Activated CD8-positive, alpha-beta T cell treated with anti-CD3 and anti-CD28 coated beads for 36 hours (primary cell): Measurements from ENCODE around the gene NFS1. TPM values are rescaled to one million over a fixed set of nuclear protein-coding genes. Genes with fewer than 3 reads are reported as not detected.

Source experiments
- ATAC-seq: fragments of 200-7000 bp; cut with Tn5 transposase; one replicate; pipeline ENCODE4 v1.10.0; 2021; ENCODE audit warnings: mild to moderate bottlenecking, moderate library complexity
- CTCF ChIA-PET: fragments of 350-600 bp; sonication (Branson Sonifier 250); formaldehyde crosslinking; loops from one replicate; lab custom pipeline; 2021; ENCODE audit warnings: antibody characterized with exemption; lab: Charles Lee
- POLR2A ChIA-PET: fragments of 350-600 bp; sonication (Branson Sonifier 250); formaldehyde crosslinking; loops from one replicate; lab custom pipeline; 2021; ENCODE audit warnings: antibody characterized with exemption; lab: Charles Lee
- DNase-seq: peaks from one replicate; pipeline ENCODE4 v3.0.0-alpha.2; 2020
- H3K27ac Mint-ChIP-seq: one replicate; pipeline ENCODE4 v1.8.0; 2021; ENCODE audit warnings: mild to moderate bottlenecking, mixed read lengths
- H3K27me3 Mint-ChIP-seq: one replicate; pipeline ENCODE4 v1.8.0; 2021; ENCODE audit warnings: mixed read lengths
- H3K36me3 Mint-ChIP-seq: one replicate; pipeline ENCODE4 v1.8.0; 2021; ENCODE audit warnings: low read depth, mixed read lengths
- H3K4me1 Mint-ChIP-seq: one replicate; pipeline ENCODE4 v1.8.0; 2021; ENCODE audit warnings: low read depth, mixed read lengths
- H3K4me3 Mint-ChIP-seq: one replicate; pipeline ENCODE4 v1.8.0; 2021; ENCODE audit warnings: mild to moderate bottlenecking, moderate library complexity, mixed read lengths
- H3K9me3 Mint-ChIP-seq: one replicate; pipeline ENCODE4 v1.8.0; 2021; ENCODE audit warnings: mixed read lengths
- intact Hi-C: fragments of 100-400 bp; cut with micrococcal nuclease; formaldehyde crosslinking; loops from one replicate; pipeline ENCODE4 v1.10.0; 2022
- total RNA-seq, 2 experiments: library from RNA; stranded (reverse); gene quantifications; one replicate each; pipeline ENCODE4 v1.2.3, GENCODE V29; 2021
- TF ChIP-seq, protein P1 (sequence below): fragments of 200-600 bp; IDR thresholded peaks from one replicate; pipeline ENCODE4 v1.8.0; 2022; ENCODE audit warnings: antibody characterized with exemption, mild to moderate bottlenecking

Gene NFS1
- total RNA-seq, 2 experiments from 2014 or later = 39.7 to 40.8 TPM

DNA sequence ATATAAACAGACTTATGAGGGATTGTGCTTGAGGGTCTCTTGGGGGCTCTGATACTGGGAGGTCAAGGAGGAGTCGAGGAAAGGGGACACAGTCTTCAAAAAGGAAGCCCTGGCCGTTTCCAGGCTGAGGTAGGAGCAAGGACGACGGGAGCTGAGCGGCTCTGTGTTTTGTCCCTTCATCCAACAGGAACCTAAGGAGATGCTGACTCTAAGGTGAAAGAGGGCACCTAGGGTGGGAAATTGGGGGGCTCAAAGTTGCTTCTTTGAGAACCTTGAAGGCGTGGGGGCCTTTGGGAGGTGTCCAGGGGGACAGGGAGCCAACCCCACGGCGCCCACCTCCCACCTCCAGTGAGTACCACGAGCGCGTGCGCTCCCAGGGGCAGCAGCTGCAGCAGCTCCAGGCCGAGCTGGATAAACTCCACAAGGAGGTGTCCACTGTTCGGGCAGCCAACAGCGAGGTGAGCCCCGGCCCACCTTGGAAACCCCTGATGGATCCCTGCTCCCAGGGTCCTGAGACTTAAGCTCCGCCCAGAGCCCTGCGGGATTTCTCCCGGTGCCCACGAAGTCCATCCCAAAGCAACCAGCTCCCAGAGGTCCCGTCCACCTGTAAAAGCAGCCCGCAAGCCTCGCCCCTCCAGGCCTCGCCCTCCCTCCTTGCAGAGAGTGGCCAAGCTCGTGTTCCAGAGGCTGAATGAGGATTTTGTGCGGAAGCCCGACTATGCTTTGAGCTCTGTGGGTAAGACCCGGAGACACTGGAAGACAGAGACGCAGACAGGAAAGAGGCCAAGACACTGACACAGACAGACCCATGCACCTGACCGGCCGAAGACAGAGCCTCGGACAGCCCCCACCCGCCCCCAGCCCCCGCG lies 80.7 kb downstream of the NFS1 start:
- peak overlapping the region; percentile 89 for H3K4me3 Mint-ChIP-seq
- TF ChIP-seq, protein P1, sequence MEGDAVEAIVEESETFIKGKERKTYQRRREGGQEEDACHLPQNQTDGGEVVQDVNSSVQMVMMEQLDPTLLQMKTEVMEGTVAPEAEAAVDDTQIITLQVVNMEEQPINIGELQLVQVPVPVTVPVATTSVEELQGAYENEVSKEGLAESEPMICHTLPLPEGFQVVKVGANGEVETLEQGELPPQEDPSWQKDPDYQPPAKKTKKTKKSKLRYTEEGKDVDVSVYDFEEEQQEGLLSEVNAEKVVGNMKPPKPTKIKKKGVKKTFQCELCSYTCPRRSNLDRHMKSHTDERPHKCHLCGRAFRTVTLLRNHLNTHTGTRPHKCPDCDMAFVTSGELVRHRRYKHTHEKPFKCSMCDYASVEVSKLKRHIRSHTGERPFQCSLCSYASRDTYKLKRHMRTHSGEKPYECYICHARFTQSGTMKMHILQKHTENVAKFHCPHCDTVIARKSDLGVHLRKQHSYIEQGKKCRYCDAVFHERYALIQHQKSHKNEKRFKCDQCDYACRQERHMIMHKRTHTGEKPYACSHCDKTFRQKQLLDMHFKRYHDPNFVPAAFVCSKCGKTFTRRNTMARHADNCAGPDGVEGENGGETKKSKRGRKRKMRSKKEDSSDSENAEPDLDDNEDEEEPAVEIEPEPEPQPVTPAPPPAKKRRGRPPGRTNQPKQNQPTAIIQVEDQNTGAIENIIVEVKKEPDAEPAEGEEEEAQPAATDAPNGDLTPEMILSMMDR = no peak
- peak; percentile 33 for DNase-seq

More for the DNA sequence above, 80.7 kb downstream of the NFS1 start:
- Mint-ChIP-seq H3K36me3 (peaks cover 5% of the 10 kb centered on the region), H3K4me1 (peaks cover 42% of the 10 kb centered on the region), H3K27ac (peak overlapping the region; percentile 87), H3K27me3 (peaks cover 3% of the 10 kb centered on the region), H3K9me3 (no peaks in the 10 kb centered on the region)
- ATAC-seq = no peak
- POLR2A ChIA-PET = interaction anchor here (0.9 to 6.4 kb wide), 8 partner anchors 10 to 124 kb away, joined by 3 to 163 read pairs (median 10); partner anchors contain the start of genes CPNE1, NFS1, RBM12 and RBM39
- intact Hi-C loops = loop anchor here (5.0 to 10.0 kb wide), 3 partner anchors 44 to 336 kb away; partner anchors contain the start of genes CPNE1, RBM12, RBM39 and SCAND1
- CTCF ChIA-PET = interaction anchor here (0.7 to 4.7 kb wide), 20 partner anchors 9 to 335 kb away, joined by 3 to 49 read pairs (median 6); partner anchors contain the start of genes CPNE1, NFS1, RBM12 and ROMO1

Other genes with a start within 250 kb of the NFS1 start
- 10 to 100 TPM; 56.0 to 60.3 TPM for gene CEP250, start 243.8 kb downstream of the NFS1 start, total RNA-seq
- gene C20orf173, start 169.7 kb downstream of the NFS1 start, total RNA-seq = not detected
- 10 to 100 TPM; 94.3 to 98.0 TPM for gene ERGIC3, start 157.3 kb downstream of the NFS1 start, total RNA-seq
- 10 to 100 TPM; 11.5 to 11.8 TPM for gene SPAG4, start 83.5 kb downstream of the NFS1 start, total RNA-seq
- 100 to 1,000 TPM; 308 to 324 TPM for gene CPNE1, start 34.5 kb downstream of the NFS1 start, total RNA-seq
- 100 to 1,000 TPM; 111 to 114 TPM for gene RBM12, start 34.5 kb downstream of the NFS1 start, total RNA-seq
- 100 to 1,000 TPM; 146 to 148 TPM for gene ROMO1, start 53 bp upstream of the NFS1 start, total RNA-seq
- gene RBM39, start 42.9 kb upstream of the NFS1 start, total RNA-seq = 100 to 1,000 TPM; 317 to 321 TPM
- 10 to 100 TPM; 57.9 to 58.8 TPM for gene PHF20, start 72.7 kb upstream of the NFS1 start, total RNA-seq